NT2/D1 (cell line): ENCODE results near the gene WTIP.

Experiments
- SUZ12 ChIP-seq: IDR thresholded peaks from 2 replicates; pipeline ENCODE4 v1.6.1; 2011; ENCODE audit not compliant: insufficient read length, insufficient read depth; ENCODE audit errors: extremely low read depth
- ZNF274 ChIP-seq: IDR thresholded peaks from 2 replicates; pipeline ENCODE4 v1.6.1; 2011; ENCODE audit warnings: mild to moderate bottlenecking, low read depth, low read length

GRCh38 chr19:34454685-34455084, 26.9 kb upstream of the WTIP start:
- TF ChIP-seq SUZ12 (no peak), ZNF274 (no peak)
